ENCODE measurements around the gene SLC25A21.

The SLC25A21 gene

GRCh38 chr14:36857136-36857535, 315.3 kb downstream of the SLC25A21 start:
- DNase-seq, result peak; percentile 57

GRCh38 chr14:36856095-36856878, 316.1 kb downstream of the SLC25A21 start:
- DNase-seq, result no peak

- DNase-seq, result no peak
These were observed 317.0 kb downstream of the SLC25A21 start for GRCh38 chr14:36855396-36855795.

- DNase-seq, result no peak
These were observed 319.3 kb downstream of the SLC25A21 start for GRCh38 chr14:36852981-36853691.

- DNase-seq, result no peak
These were observed 324.2 kb downstream of the SLC25A21 start for GRCh38 chr14:36848213-36848612.

- no peak for DNase-seq
These were observed 325.0 kb downstream of the SLC25A21 start for GRCh38 chr14:36847366-36847765.

GRCh38 chr14:36845356-36846012, 326.9 kb downstream of the SLC25A21 start:
- DNase-seq, result no peak

GRCh38 chr14:36844443-36845195, 327.8 kb downstream of the SLC25A21 start:
- DNase-seq, result no peak

GRCh38 chr14:36843410-36843809, 329.0 kb downstream of the SLC25A21 start:
- no peak for DNase-seq

GRCh38 chr14:36835128-36835527, 337.3 kb downstream of the SLC25A21 start:
- no peak for DNase-seq

GRCh38 chr14:36834293-36834692, 338.1 kb downstream of the SLC25A21 start:
- no peak for DNase-seq

- DNase-seq, result no peak
These were observed 342.9 kb downstream of the SLC25A21 start for GRCh38 chr14:36829547-36829946.

- DNase-seq, result no peak
These were observed 344.5 kb downstream of the SLC25A21 start for GRCh38 chr14:36827861-36828260.

GRCh38 chr14:36826614-36827013, 345.8 kb downstream of the SLC25A21 start:
- DNase-seq, result no peak

GRCh38 chr14:36824854-36825253, 347.6 kb downstream of the SLC25A21 start:
- no peak for DNase-seq

GRCh38 chr14:36823651-36824050, 348.8 kb downstream of the SLC25A21 start:
- DNase-seq, result no peak

- DNase-seq, result no peak
These were observed 349.7 kb downstream of the SLC25A21 start for GRCh38 chr14:36822685-36823084.

- DNase-seq, result no peak
These were observed 351.5 kb downstream of the SLC25A21 start for GRCh38 chr14:36820901-36821300.

GRCh38 chr14:36820111-36820709, 352.2 kb downstream of the SLC25A21 start:
- DNase-seq, result no peak

GRCh38 chr14:36818794-36819384, 353.5 kb downstream of the SLC25A21 start:
- no peak for DNase-seq

- DNase-seq, result no peak
These were observed 354.2 kb downstream of the SLC25A21 start for GRCh38 chr14:36818246-36818645.

All from NCI-H2081 treated with DMSO at 0.1 percent for 48 hours (cell line).